HG02870 (cell line): ENCODE measurements around the gene FRY.

Experiments
- ATAC-seq: cut with Tn5 transposase; IDR thresholded peaks from one replicate; pipeline ENCODE4 v1.9.1; 2021; ENCODE audit warnings: mild to moderate bottlenecking, moderate library complexity; ENCODE audit not compliant: unreplicated experiment

Gene FRY

GRCh38 chr13:32285633-32285965, 254.0 kb downstream of the FRY start:
- no peak for ATAC-seq

DNA sequence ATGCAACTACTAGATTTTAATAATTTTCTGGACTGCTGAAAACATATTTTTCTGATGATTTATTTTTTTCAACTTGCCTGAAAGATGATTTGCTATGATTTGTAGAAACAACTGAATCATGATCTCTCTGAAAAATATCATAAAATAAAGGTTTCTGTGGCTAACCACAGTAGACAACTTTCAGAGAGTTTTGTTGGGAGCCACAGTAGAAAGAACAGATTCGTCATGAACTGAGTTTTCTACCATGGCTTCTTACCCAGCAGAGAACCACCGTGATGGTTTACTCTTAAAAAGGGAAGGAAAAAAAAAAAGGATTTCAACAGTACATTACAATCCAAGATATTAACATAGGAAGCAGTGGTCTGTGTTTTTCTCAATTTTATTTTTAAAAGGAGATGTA, 265.6 kb downstream of the FRY start:
- no peak for ATAC-seq

DNA sequence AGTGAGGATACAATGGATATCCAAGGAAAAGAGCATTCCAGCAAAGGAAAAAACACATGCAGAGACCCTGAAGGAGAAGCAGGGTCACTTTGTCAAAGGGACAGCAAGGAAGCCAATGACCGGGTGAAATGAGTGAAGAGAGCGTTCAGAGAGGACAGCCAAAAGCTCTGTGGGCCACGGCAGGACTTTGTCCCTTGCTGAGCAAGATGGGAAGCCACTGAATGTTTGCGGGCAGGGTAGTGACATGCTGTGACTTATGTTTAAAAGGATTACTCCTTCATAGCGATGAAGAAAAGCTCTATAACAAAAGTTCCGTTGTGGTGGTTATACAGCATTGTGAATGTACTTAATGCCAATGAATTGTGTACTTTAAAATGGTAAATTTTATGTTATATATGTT, 267.1 kb downstream of the FRY start:
- ATAC-seq, result no peak

GRCh38 chr13:32299893-32300292, 268.3 kb downstream of the FRY start:
- no peak for ATAC-seq

- no peak for ATAC-seq
These were observed 268.8 kb downstream of the FRY start for GRCh38 chr13:32300406-32300805.

GRCh38 chr13:32300920-32301319, 269.3 kb downstream of the FRY start:
- ATAC-seq, result no peak

GRCh38 chr13:32302461-32302860, 270.9 kb downstream of the FRY start:
- ATAC-seq, result no peak

DNA sequence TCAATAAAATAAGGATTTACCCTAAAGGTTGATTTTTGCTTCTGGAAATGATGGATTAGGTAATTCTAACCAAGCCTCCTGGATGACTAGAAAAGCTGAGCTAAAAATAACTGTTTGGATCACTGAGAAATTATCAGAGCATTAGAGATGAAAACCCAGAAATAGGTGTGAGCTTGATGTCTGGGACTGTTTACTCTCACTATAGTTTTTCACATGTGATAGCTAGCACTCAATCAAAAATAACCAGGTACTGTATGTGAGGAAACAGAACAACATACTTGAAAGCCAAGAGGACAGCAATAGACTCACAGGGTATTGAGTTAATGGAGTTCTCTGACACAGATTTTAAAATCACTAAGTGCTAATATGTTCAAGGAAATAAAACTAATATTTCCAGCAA, 274.1 kb downstream of the FRY start:
- no peak for ATAC-seq

GRCh38 chr13:32309312-32310133, 277.9 kb downstream of the FRY start:
- peak; percentile 23 for ATAC-seq

DNA sequence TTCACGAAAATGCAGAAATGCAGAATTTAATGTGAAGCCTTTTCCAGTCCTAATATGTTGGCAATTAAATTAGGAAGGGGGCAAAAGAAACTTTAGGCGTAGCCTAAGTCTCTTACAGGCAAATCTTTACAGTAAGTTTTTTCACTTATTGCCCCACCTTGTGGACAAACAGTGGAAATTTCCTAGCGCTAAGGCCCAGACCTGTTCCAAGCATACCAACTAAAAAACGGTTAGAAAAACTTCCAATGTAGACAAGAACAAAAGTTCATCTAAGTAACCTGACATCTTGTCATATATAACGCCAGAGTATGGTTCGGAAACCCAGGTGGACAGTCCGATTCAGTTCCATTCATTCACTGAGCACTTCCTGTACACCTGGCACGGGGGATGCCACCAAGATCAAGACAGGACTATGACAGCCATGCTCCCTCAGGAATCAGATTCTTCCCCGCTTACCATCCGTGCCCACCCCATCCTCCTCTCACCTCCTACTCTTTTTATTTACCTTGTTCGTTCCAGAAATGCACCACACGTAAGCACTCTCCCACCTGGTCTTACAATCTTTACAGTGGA, 278.6 kb downstream of the FRY start:
- peak; percentile 53 for ATAC-seq

- no peak for ATAC-seq
These were observed 279.8 kb downstream of the FRY start for GRCh38 chr13:32311188-32311897.

- ATAC-seq, result peak; percentile 27
These were observed 283.0 kb downstream of the FRY start for GRCh38 chr13:32314271-32315237.

DNA sequence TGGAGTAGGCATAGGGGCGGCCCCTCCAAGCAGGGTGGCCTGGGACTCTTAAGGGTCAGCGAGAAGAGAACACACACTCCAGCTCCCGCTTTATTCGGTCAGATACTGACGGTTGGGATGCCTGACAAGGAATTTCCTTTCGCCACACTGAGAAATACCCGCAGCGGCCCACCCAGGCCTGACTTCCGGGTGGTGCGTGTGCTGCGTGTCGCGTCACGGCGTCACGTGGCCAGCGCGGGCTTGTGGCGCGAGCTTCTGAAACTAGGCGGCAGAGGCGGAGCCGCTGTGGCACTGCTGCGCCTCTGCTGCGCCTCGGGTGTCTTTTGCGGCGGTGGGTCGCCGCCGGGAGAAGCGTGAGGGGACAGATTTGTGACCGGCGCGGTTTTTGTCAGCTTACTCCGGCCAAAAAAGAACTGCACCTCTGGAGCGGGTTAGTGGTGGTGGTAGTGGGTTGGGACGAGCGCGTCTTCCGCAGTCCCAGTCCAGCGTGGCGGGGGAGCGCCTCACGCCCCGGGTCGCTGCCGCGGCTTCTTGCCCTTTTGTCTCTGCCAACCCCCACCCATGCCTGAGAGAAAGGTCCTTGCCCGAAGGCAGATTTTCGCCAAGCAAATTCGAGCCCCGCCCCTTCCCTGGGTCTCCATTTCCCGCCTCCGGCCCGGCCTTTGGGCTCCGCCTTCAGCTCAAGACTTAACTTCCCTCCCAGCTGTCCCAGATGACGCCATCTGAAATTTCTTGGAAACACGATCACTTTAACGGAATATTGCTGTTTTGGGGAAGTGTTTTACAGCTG, 283.9 kb downstream of the FRY start, which contains the start of the genes BRCA2 and ZAR1L:
Gene BRCA2, plus strand, starts transcription at position 271 of the 790 bp plus-strand sequence. CDS start 953 bp downstream, outside the sequence.
Gene ZAR1L, minus strand, starts transcription at position 126 of the 790 bp plus-strand sequence. CDS start 3,438 bp downstream, outside the sequence.
- peak; percentile 84 for ATAC-seq

DNA sequence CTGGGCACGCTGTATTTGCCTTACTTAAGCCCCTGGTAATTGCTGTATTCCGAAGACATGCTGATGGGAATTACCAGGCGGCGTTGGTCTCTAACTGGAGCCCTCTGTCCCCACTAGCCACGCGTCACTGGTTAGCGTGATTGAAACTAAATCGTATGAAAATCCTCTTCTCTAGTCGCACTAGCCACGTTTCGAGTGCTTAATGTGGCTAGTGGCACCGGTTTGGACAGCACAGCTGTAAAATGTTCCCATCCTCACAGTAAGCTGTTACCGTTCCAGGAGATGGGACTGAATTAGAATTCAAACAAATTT, 284.4 kb downstream of the FRY start:
- ATAC-seq, result peak; percentile 57

GRCh38 chr13:32316501-32316900, 284.9 kb downstream of the FRY start:
- ATAC-seq, result no peak

GRCh38 chr13:32317716-32318465, 286.3 kb downstream of the FRY start:
- no peak for ATAC-seq

GRCh38 chr13:32320528-32320927, 289.0 kb downstream of the FRY start:
- no peak for ATAC-seq

GRCh38 chr13:32323912-32324311, 292.3 kb downstream of the FRY start:
- ATAC-seq, result no peak

- ATAC-seq, result no peak
These were observed 298.9 kb downstream of the FRY start for GRCh38 chr13:32330441-32330840.
